ENCODE measurements around the gene SPC25. TPM values are rescaled to one million over a fixed set of nuclear protein-coding genes. Genes with fewer than 3 reads are reported as not detected.

SPC25 gene
- total RNA-seq, 1 experiment from 2014 or later, result 31.5 TPM

DNA sequence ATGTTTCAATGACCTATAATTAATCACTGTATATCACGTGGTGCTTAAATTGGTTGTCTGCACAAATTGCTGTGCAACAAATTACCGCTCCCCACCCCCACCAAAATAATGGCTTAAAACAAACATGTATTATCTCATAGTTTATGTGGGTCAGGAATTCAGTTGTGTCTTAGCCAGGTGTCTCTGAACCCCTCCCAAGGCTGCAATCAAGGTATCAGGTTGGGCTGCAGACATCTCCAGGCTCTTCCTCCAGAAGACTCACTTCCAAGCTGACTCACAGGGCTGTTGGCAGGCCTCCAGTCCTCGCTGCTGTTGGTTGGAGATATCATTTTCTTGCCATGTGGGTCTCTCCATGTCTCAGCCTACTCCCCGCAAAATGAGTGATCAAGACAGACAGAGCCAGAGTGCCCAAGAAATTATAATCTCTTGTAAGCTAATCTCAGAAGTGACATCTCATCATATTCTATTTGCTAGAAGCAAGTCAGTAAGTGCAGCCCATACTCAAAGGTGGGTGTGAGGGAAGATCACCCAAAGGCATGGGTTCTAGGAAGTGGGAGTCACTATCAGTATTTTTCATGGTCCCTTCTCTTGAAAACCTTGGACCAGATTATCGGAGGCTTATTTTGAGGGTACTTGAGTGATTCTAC, 38.4 kb downstream of the SPC25 start:
- Histone ChIP-seq H3T11ph (ENCODE audit: low read length) (no peak overlapping the region), H3K79me1 (ENCODE audit: insufficient read depth, low read depth, low read length, poor library complexity, severe bottlenecking) (no peaks in the 10 kb centered on the region), H2AFZ (ENCODE audit: low read length) (no peak overlapping the region), H2BK12ac (ENCODE audit: insufficient read length, low read depth, low read length) (no peak overlapping the region), H3K9me3 (ENCODE audit: control insufficient read depth, low read depth, low read length) (no peaks in the 10 kb centered on the region), H3K18ac (ENCODE audit: insufficient read length, low read depth, low read length) (no peak overlapping the region), H3K56ac (ENCODE audit: insufficient read length, low read depth, low read length) (no peak overlapping the region), H4K8ac (replicated peaks; ENCODE audit: insufficient read length, low read depth, low read length) (no peak overlapping the region), H3K27ac (ENCODE audit: insufficient read length, low read depth, low read length) (no peak overlapping the region), H2BK20ac (ENCODE audit: low read depth, low read length, poor library complexity, severe bottlenecking) (no peak overlapping the region), H2BK15ac (ENCODE audit: low read depth, low read length) (no peak overlapping the region), H4K5ac (ENCODE audit: insufficient read length, low read depth, low read length) (no peak overlapping the region), H4K20me1 (ENCODE audit: control insufficient read depth, insufficient read depth, insufficient read length) (no peaks in the 10 kb centered on the region), H2BK5ac (ENCODE audit: insufficient read length, low read length) (no peak overlapping the region), H3K4ac (ENCODE audit: low read depth, low read length) (no peak overlapping the region), H3K14ac (ENCODE audit: insufficient read depth, low read length) (no peak overlapping the region), H3K4me2 (ENCODE audit: insufficient read depth, insufficient read length, low read length) (no peak overlapping the region), H2BK120ac (ENCODE audit: low read depth, low read length, poor library complexity, severe bottlenecking) (no peak overlapping the region), H3K79me2 (ENCODE audit: insufficient read depth, low read length) (no peaks in the 10 kb centered on the region), H2AK5ac (ENCODE audit: insufficient read length, low read length) (no peak overlapping the region), H3K23me2 (ENCODE audit: insufficient read length, low read depth, low read length, poor library complexity, severe bottlenecking) (no peaks in the 10 kb centered on the region), H3K4me1 (ENCODE audit: insufficient read depth, low read length) (no peaks in the 10 kb centered on the region), H4K91ac (ENCODE audit: insufficient read length, low read depth, low read length) (no peak overlapping the region), H3K9ac (ENCODE audit: extremely low read depth, insufficient read length, low read length) (no peak overlapping the region), H3K23ac (ENCODE audit: insufficient read length, low read depth, low read length) (no peak overlapping the region), H3K27me3 (ENCODE audit: insufficient read depth, low read length) (no peaks in the 10 kb centered on the region)
- Mint-ChIP-seq H3K36me3 (ENCODE audit: insufficient read depth in 1 of 3, low read depth in 3 of 3) (peaks cover 7 to 13% (median 11%) of the 10 kb centered on the region in 3 experiments; a peak in 6 of 7 replicates), H3K9me3 (no peaks in the 10 kb centered on the region), H3K27ac (peak overlapping the region in 2 of 3 experiments; percentile 13 to 42; a peak in 2 of 7 replicates), H3K4me1 (peaks cover 4% of the 10 kb centered on the region in 2 experiments; a peak in 2 of 4 replicates), H3K27me3 (ENCODE audit: low read depth) (no peaks in the 10 kb centered on the region), H3K4me3 (no peak overlapping the region)
- WGBS (ENCODE audit: extremely low coverage, insufficient read length, low lambda C conversion rate), result no CpG with 5 or more reads among the region's 5 CpGs
- no peak for DNase-seq
- TF ChIP-seq, protein P1, sequence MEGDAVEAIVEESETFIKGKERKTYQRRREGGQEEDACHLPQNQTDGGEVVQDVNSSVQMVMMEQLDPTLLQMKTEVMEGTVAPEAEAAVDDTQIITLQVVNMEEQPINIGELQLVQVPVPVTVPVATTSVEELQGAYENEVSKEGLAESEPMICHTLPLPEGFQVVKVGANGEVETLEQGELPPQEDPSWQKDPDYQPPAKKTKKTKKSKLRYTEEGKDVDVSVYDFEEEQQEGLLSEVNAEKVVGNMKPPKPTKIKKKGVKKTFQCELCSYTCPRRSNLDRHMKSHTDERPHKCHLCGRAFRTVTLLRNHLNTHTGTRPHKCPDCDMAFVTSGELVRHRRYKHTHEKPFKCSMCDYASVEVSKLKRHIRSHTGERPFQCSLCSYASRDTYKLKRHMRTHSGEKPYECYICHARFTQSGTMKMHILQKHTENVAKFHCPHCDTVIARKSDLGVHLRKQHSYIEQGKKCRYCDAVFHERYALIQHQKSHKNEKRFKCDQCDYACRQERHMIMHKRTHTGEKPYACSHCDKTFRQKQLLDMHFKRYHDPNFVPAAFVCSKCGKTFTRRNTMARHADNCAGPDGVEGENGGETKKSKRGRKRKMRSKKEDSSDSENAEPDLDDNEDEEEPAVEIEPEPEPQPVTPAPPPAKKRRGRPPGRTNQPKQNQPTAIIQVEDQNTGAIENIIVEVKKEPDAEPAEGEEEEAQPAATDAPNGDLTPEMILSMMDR (conservative IDR thresholded peaks at IDR 0.05), result no peak

Measured in H9 (cell line).